NCI-H2227 treated with DMSO at 0.1 percent for 48 hours (cell line): Measurements from ENCODE around the gene ZNF775.
A peak's percentile ranks its signal among the peaks of the same experiment; 100 is the strongest.

Experiments
- DNase-seq: peaks from one replicate; lab custom pipeline; 2025; lab: John Stamatoyannopoulos, UW

Gene ZNF775

GRCh38 chr7:150368884-150369747 lies 10.0 kb upstream of the ZNF775 start:
- DNase-seq = peak; percentile 47

GRCh38 chr7:150369748-150370501 lies 9.2 kb upstream of the ZNF775 start:
- DNase-seq = no peak

GRCh38 chr7:150370612-150371071 lies 8.5 kb upstream of the ZNF775 start:
- DNase-seq = no peak

- no peak for DNase-seq
These were observed 7.8 kb upstream of the ZNF775 start for GRCh38 chr7:150371131-150371995.

- no peak for DNase-seq
These were observed 7.2 kb upstream of the ZNF775 start for GRCh38 chr7:150371996-150372270.

- DNase-seq = no peak
These were observed 6.7 kb upstream of the ZNF775 start for GRCh38 chr7:150372271-150373048.

- DNase-seq = no peak
These were observed 5.9 kb upstream of the ZNF775 start for GRCh38 chr7:150373049-150373801.

- DNase-seq = no peak
These were observed 5.1 kb upstream of the ZNF775 start for GRCh38 chr7:150374026-150374425.

- DNase-seq = no peak
These were observed 4.7 kb upstream of the ZNF775 start for GRCh38 chr7:150374472-150374871.

GRCh38 chr7:150375662-150376521 lies 3.2 kb upstream of the ZNF775 start:
- DNase-seq = no peak

- DNase-seq = no peak
These were observed 2.6 kb upstream of the ZNF775 start for GRCh38 chr7:150376560-150376959.

GRCh38 chr7:150377196-150377595 lies 1.9 kb upstream of the ZNF775 start:
- no peak for DNase-seq

GRCh38 chr7:150377635-150378034 lies 1.5 kb upstream of the ZNF775 start:
- DNase-seq = no peak

GRCh38 chr7:150378115-150378852 lies 846 bp upstream of the ZNF775 start:
- DNase-seq = peak; percentile 65

GRCh38 chr7:150379441-150380379 lies 580 bp downstream of the ZNF775 start:
- no peak for DNase-seq

- no peak for DNase-seq
These were observed 1.3 kb downstream of the ZNF775 start for GRCh38 chr7:150380463-150380862.

GRCh38 chr7:150381096-150381495 lies 2.0 kb downstream of the ZNF775 start:
- no peak for DNase-seq

GRCh38 chr7:150381785-150382122 lies 2.6 kb downstream of the ZNF775 start:
- no peak for DNase-seq
